GM10847 (cell line): ENCODE results near the gene SPAG5.

Experiments used
- POLR2A ChIP-seq: IDR thresholded peaks from 2 replicates; pipeline ENCODE4 v1.6.1; 2011; ENCODE audit not compliant: insufficient read length; ENCODE audit errors: extremely low read depth

SPAG5 gene

GRCh38 chr17:28582513-28582912 lies 16.3 kb downstream of the SPAG5 start:
- no peak for TF ChIP-seq POLR2A

GRCh38 chr17:28580959-28581358 lies 17.9 kb downstream of the SPAG5 start:
- TF ChIP-seq POLR2A, result no peak

- TF ChIP-seq POLR2A, result no peak
These were observed 19.3 kb downstream of the SPAG5 start for GRCh38 chr17:28579526-28579925.

- no peak for TF ChIP-seq POLR2A
These were observed 20.3 kb downstream of the SPAG5 start for GRCh38 chr17:28578246-28579195.

- TF ChIP-seq POLR2A, result no peak
These were observed 21.4 kb downstream of the SPAG5 start for GRCh38 chr17:28577466-28577824.

GRCh38 chr17:28576758-28577465 lies 21.9 kb downstream of the SPAG5 start, which contains the start of gene ALDOC:
Gene ALDOC (minus strand): TSS chr17:28576895. CDS start chr17:28575532, 1,363 bp downstream.
- peak; percentile 86 for TF ChIP-seq POLR2A

GRCh38 chr17:28575126-28575795 lies 23.6 kb downstream of the SPAG5 start:
- no peak for TF ChIP-seq POLR2A

- TF ChIP-seq POLR2A, result no peak
These were observed 24.3 kb downstream of the SPAG5 start for GRCh38 chr17:28574526-28574925.

GRCh38 chr17:28573966-28574480 lies 24.8 kb downstream of the SPAG5 start:
- TF ChIP-seq POLR2A, result no peak

- TF ChIP-seq POLR2A, result no peak
These were observed 25.3 kb downstream of the SPAG5 start for GRCh38 chr17:28573521-28573920.

- TF ChIP-seq POLR2A, result no peak
These were observed 25.8 kb downstream of the SPAG5 start for GRCh38 chr17:28573040-28573380.

GRCh38 chr17:28572259-28573039 lies 26.4 kb downstream of the SPAG5 start:
- no peak for TF ChIP-seq POLR2A

GRCh38 chr17:28571361-28572122 lies 27.3 kb downstream of the SPAG5 start, which contains the start of gene PIGS:
Gene PIGS (minus strand): TSS chr17:28571524. CDS start chr17:28571496, 28 bp downstream.
- peak; percentile 87 for TF ChIP-seq POLR2A

- TF ChIP-seq POLR2A, result no peak
These were observed 28.0 kb downstream of the SPAG5 start for GRCh38 chr17:28570716-28571360.

GRCh38 chr17:28569446-28569845 lies 29.4 kb downstream of the SPAG5 start:
- no peak for TF ChIP-seq POLR2A
